MM.1S (cell line): ENCODE measurements around the gene PLA2R1.

Source experiments
- DNase-seq: peaks from one replicate; pipeline ENCODE4 v3.0.0-alpha.2; 2015
- H2AFZ ChIP-seq: fragments of 300-600 bp; sonication (generic); 2 replicates; pipeline ENCODE4 v1.6.0; 2016; ENCODE audit warnings: antibody characterized with exemption, low read length
- H3F3A ChIP-seq: fragments of 300-600 bp; sonication (generic); 2 replicates; pipeline ENCODE4 v1.6.1; 2016; ENCODE audit warnings: mild to moderate bottlenecking, antibody characterized with exemption, low read length, moderate library complexity, mixed read lengths; ENCODE audit not compliant: insufficient read depth
- H3K27ac ChIP-seq: fragments of 300-600 bp; sonication (generic); 2 replicates; pipeline ENCODE4 v1.5.1; 2016; ENCODE audit warnings: mild to moderate bottlenecking, low read length
- H3K27me3 ChIP-seq: fragments of 300-600 bp; sonication (generic); replicated peaks from 2 replicates; pipeline ENCODE4 v1.6.0; 2016; ENCODE audit warnings: low read length; ENCODE audit not compliant: insufficient read depth
- H3K36me3 ChIP-seq: fragments of 300-600 bp; sonication (generic); replicated peaks from 2 replicates; pipeline ENCODE4 v1.6.1; 2016; ENCODE audit warnings: mild to moderate bottlenecking, low read length, mixed read lengths; ENCODE audit not compliant: insufficient read depth
- H3K4me1 ChIP-seq: fragments of 300-600 bp; sonication (generic); 2 replicates; pipeline ENCODE4 v1.6.1; 2016; ENCODE audit warnings: low read length, mixed read lengths
- H3K4me2 ChIP-seq: fragments of 300-600 bp; sonication (generic); 2 replicates; pipeline ENCODE4 v1.6.0; 2016; ENCODE audit warnings: low read depth, low read length
- H3K4me3 ChIP-seq: fragments of 300-600 bp; sonication (generic); 2 replicates; pipeline ENCODE4 v1.5.1; 2016; ENCODE audit warnings: low read length, mixed read lengths
- H3K79me2 ChIP-seq: fragments of 300-600 bp; sonication (generic); 2 replicates; pipeline ENCODE4 v1.6.1; 2016; ENCODE audit warnings: mixed run types, low read length, mixed read lengths
- H3K9ac ChIP-seq: fragments of 300-600 bp; sonication (generic); 2 replicates; pipeline ENCODE4 v1.6.1; 2016; ENCODE audit warnings: low read length, mixed read lengths
- H3K9me2 ChIP-seq: fragments of 300-600 bp; sonication (generic); replicated peaks from 2 replicates; pipeline ENCODE4 v1.6.1; 2016; ENCODE audit warnings: mild to moderate bottlenecking, low read length, mixed read lengths; ENCODE audit not compliant: insufficient read depth
- H3K9me3 ChIP-seq: fragments of 300-600 bp; sonication (generic); replicated peaks from 2 replicates; pipeline ENCODE4 v1.6.1; 2016; ENCODE audit warnings: mild to moderate bottlenecking, low read length, mixed read lengths; ENCODE audit not compliant: insufficient read depth
- H4K20me1 ChIP-seq: fragments of 300-600 bp; sonication (generic); 2 replicates; pipeline ENCODE4 v1.6.1; 2016; ENCODE audit warnings: mild to moderate bottlenecking, low read length, moderate library complexity, mixed read lengths; ENCODE audit not compliant: insufficient read depth
- CTCF ChIP-seq: fragments of 300-600 bp; sonication (generic); IDR thresholded peaks from 2 replicates; pipeline ENCODE4 v1.5.1; 2016; ENCODE audit warnings: antibody characterized with exemption, low read length, mixed read lengths
- EZH2 ChIP-seq: fragments of 300-600 bp; sonication (generic); optimal IDR thresholded peaks from 2 replicates; pipeline ENCODE3; 2017; ENCODE audit warnings: low read depth, mild to moderate bottlenecking, antibody characterized with exemption, low read length, mixed read lengths
- EZH2phosphoT487 ChIP-seq: fragments of 300-600 bp; sonication (generic); IDR thresholded peaks from 2 replicates; pipeline ENCODE4 v1.6.1; 2018; ENCODE audit warnings: antibody characterized with exemption, low read length

The PLA2R1 gene

GRCh38 chr2:159897081-159897480 lies 165.3 kb downstream of the PLA2R1 start:
- Histone ChIP-seq H3K36me3 (no peaks in the 10 kb centered on the region), H3K9ac (no peak overlapping the region), H4K20me1 (no peaks in the 10 kb centered on the region), H2AFZ (no peak overlapping the region), H3K9me3 (no peaks in the 10 kb centered on the region), H3K9me2 (no peaks in the 10 kb centered on the region), H3K79me2 (peaks cover 27% of the 10 kb centered on the region), H3K4me1 (peaks cover 40% of the 10 kb centered on the region), H3K4me3 (no peak overlapping the region), H3K27ac (no peak overlapping the region), H3F3A (peaks cover 1% of the 10 kb centered on the region), H3K4me2 (no peak overlapping the region), H3K27me3 (no peaks in the 10 kb centered on the region)
- TF ChIP-seq EZH2phosphoT487 (no peak), EZH2 (no peak), CTCF (no peak)
- no peak for DNase-seq

DNA sequence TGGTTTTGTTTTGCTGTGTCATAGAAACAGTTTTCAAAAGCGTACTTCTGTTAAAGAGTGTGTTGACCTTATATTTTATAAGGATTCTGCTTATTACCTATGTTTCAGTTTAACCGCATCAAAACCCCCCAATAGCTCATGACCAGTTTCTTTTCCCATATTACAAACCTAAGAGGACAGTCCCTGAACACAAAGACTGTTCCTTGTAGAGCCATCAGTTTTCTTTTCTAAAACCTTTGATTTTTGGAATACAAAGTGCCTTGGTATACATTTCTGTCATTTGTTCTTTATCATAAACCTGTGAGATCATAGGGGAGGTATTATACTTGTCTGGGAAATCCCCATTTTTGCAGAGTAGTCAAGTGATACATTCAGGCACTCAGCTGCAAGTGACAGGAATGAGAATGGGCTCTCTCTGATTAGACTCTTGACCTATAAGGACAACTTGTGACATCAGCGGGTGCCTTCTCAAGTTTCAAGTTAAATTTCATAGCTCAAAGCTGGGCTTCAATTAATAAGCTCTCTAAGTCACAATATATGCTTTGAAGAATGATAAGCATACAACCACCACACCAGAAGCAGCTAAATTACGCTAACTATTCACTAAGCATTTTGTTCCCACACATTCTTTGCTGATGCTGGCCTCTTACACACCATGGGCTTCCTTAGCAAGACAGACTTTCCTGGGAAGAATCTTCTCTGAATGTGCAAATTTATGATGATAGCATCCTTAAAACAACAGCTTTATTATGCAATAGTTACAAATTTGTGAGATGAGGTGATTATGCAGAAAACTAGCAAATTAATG lies 167.0 kb downstream of the PLA2R1 start:
- Histone ChIP-seq H3K27ac (peak overlapping the region; percentile 16; the same call in 1 of the 2 replicates), H3K4me3 (no peak overlapping the region), H3K4me2 (no peak overlapping the region), H4K20me1 (no peaks in the 10 kb centered on the region), H3F3A (peaks cover 17% of the 10 kb centered on the region), H3K27me3 (no peaks in the 10 kb centered on the region), H3K9ac (no peak overlapping the region), H3K9me2 (no peaks in the 10 kb centered on the region), H3K9me3 (no peaks in the 10 kb centered on the region), H3K4me1 (peaks cover 49% of the 10 kb centered on the region), H3K79me2 (peaks cover 18% of the 10 kb centered on the region), H2AFZ (no peak overlapping the region), H3K36me3 (no peaks in the 10 kb centered on the region)
- no peak for TF ChIP-seq CTCF
- TF ChIP-seq EZH2phosphoT487: no peak
- no peak for TF ChIP-seq EZH2
- peak; percentile 62 for DNase-seq

- peaks cover 51% of the 10 kb centered on the region for H3K4me1 ChIP-seq
- H3K9me3 ChIP-seq: no peaks in the 10 kb centered on the region
- peaks cover 8% of the 10 kb centered on the region for H3K79me2 ChIP-seq
- no peak overlapping the region for H3K9ac ChIP-seq
- H3K4me2 ChIP-seq: no peak overlapping the region
- no peak for TF ChIP-seq EZH2phosphoT487
- no peak for TF ChIP-seq CTCF
- no peak for TF ChIP-seq EZH2
- no peak overlapping the region for H2AFZ ChIP-seq
- no peaks in the 10 kb centered on the region for H3K27me3 ChIP-seq
- H3K27ac ChIP-seq: no peak overlapping the region
- H4K20me1 ChIP-seq: no peaks in the 10 kb centered on the region
- no peak for DNase-seq
- H3K9me2 ChIP-seq: no peaks in the 10 kb centered on the region
- no peak overlapping the region for H3K4me3 ChIP-seq
- H3K36me3 ChIP-seq: no peaks in the 10 kb centered on the region
- H3F3A ChIP-seq: peaks cover 19% of the 10 kb centered on the region
These were observed 168.1 kb downstream of the PLA2R1 start for GRCh38 chr2:159894145-159894838.
